SK-N-SH (cell line): ENCODE measurements around the gene EDIL3. TPM values are rescaled to one million over a fixed set of nuclear protein-coding genes. Genes with fewer than 3 reads are reported as not detected.
A peak's percentile ranks its signal among the peaks of the same experiment; 100 is the strongest.

Experiments used
- CTCF ChIA-PET: fragments of 300-600, 350-600 bp; formaldehyde crosslinking; extraction: SDS; loops from one replicate; lab custom pipeline; 2021; lab: Yijun Ruan, JAX
- POLR2A ChIA-PET: fragments of 350-600 bp; sonication (Branson Sonifier 250); formaldehyde crosslinking; extraction: SDS; loops from one replicate; lab custom pipeline; 2020; ENCODE audit warnings: antibody characterized with exemption, inconsistent platforms; lab: Yijun Ruan, JAX
- DNase-seq: peaks from one replicate; pipeline ENCODE4 v3.0.0; 2012
- H2AFZ ChIP-seq: fragments of 200-600 bp; sonication (generic); 2 replicates; pipeline ENCODE4 v1.8.1; 2016; ENCODE audit warnings: antibody characterized with exemption, mild to moderate bottlenecking, low read depth
- H3F3A ChIP-seq: fragments of 200-600 bp; sonication (generic); replicated peaks from 2 replicates; pipeline ENCODE3; 2016; ENCODE audit warnings: antibody characterized with exemption, mild to moderate bottlenecking; ENCODE audit not compliant: insufficient read depth
- H3K27ac ChIP-seq, 2 experiments: fragments of 200-500 bp in 1 of 2; fragments of 200-600 bp in 1 of 2; sonication (Bioruptor generic) in 1 of 2; sonication (generic), shearing (Covaris generic) in 1 of 2; 2 replicates each; pipeline versions ENCODE4 v1.5.1 to v1.6.1; 2014 to 2016; ENCODE audit warnings: low read depth in 2 of 2, inconsistent platforms in 1 of 2, low read length in 1 of 2, mild to moderate bottlenecking in 1 of 2, mixed read lengths in 1 of 2
- H3K27me3 ChIP-seq: fragments of 200-600 bp; sonication (generic), shearing (Covaris generic); 2 replicates; pipeline ENCODE4 v1.6.1; 2016; ENCODE audit warnings: mixed run types; ENCODE audit not compliant: insufficient read depth
- H3K36me3 ChIP-seq, 2 experiments: fragments of 200-500 bp in 1 of 2; fragments of 200-600 bp in 1 of 2; sonication (Bioruptor generic) in 1 of 2; sonication (generic) in 1 of 2; replicated peaks in 1 of 2; 2 replicates each; pipeline versions ENCODE3 to v1.5.1; 2014 to 2016; ENCODE audit warnings: low read length in 1 of 2, mild to moderate bottlenecking in 1 of 2; ENCODE audit not compliant: insufficient read depth in 2 of 2, control insufficient read depth in 1 of 2
- H3K4me1 ChIP-seq, 2 experiments: fragments of 200-500 bp in 1 of 2; fragments of 200-600 bp in 1 of 2; sonication (Bioruptor generic) in 1 of 2; sonication (generic), shearing (Covaris generic) in 1 of 2; 2 replicates each; pipeline versions ENCODE4 v1.5.1 to v1.6.1; 2014 to 2016; ENCODE audit warnings: low read depth in 1 of 2, low read length in 1 of 2, mixed run types in 1 of 2; ENCODE audit not compliant: insufficient read depth in 2 of 2, control insufficient read depth in 1 of 2
- H3K4me2 ChIP-seq: fragments of 200-600 bp; sonication (generic), shearing (Covaris generic); 2 replicates; pipeline ENCODE4 v1.6.1; 2017; ENCODE audit warnings: mixed run types
- H3K4me3 ChIP-seq, 2 experiments: fragments of 200-500 bp in 1 of 2; fragments of 200-600 bp in 1 of 2; sonication (Bioruptor generic) in 1 of 2; sonication (generic), shearing (Covaris generic) in 1 of 2; 2 replicates each; pipeline versions ENCODE4 v1.5.1 to v1.8.1; 2014 to 2016; ENCODE audit warnings: low read depth in 2 of 2, inconsistent platforms in 1 of 2, low read length in 1 of 2, mild to moderate bottlenecking in 1 of 2, mixed read lengths in 1 of 2, moderate library complexity in 1 of 2
- H3K79me2 ChIP-seq: fragments of 200-600 bp; sonication (generic); 2 replicates; pipeline ENCODE4 v1.8.1; 2017; ENCODE audit warnings: mild to moderate bottlenecking; ENCODE audit not compliant: insufficient read depth
- H3K9ac ChIP-seq: fragments of 200-600 bp; sonication (generic); 2 replicates; pipeline ENCODE4 v1.6.1; 2017; ENCODE audit warnings: mixed run types
- H3K9me2 ChIP-seq: fragments of 200-600 bp; sonication (generic); 2 replicates; pipeline ENCODE4 v1.6.1; 2017; ENCODE audit warnings: mixed run types
- H3K9me3 ChIP-seq: fragments of 200-600 bp; sonication (generic); 2 replicates; pipeline ENCODE4 v1.6.1; 2017; ENCODE audit warnings: mixed run types, mild to moderate bottlenecking, moderate library complexity
- H4K20me1 ChIP-seq: fragments of 200-600 bp; sonication (generic); 2 replicates; pipeline ENCODE4 v1.6.1; 2017; ENCODE audit warnings: mild to moderate bottlenecking, mixed run types; ENCODE audit not compliant: insufficient read depth
- CHD2 ChIP-seq: fragments of 150-350 bp; IDR thresholded peaks from 2 replicates; pipeline ENCODE4 v1.6.1; 2018; ENCODE audit warnings: low read length; ENCODE audit not compliant: partially characterized antibody
- CTCF ChIP-seq: fragments of 200-600 bp; sonication (generic); IDR thresholded peaks from 2 replicates; pipeline ENCODE4 v1.6.1; 2017; ENCODE audit warnings: antibody characterized with exemption, mild to moderate bottlenecking, moderate library complexity
- ELF1 ChIP-seq: IDR thresholded peaks from 2 replicates; pipeline ENCODE4 v1.4.0; 2012
- EP300 ChIP-seq, 2 experiments: IDR thresholded peaks; 2 replicates each; pipeline versions ENCODE4 v1.4.0 to v1.6.1; 2012; ENCODE audit warnings: borderline replicate concordance in 1 of 2, low read depth in 1 of 2, low read length in 1 of 2
- FOSL2 ChIP-seq: IDR thresholded peaks from 2 replicates; pipeline ENCODE4 v1.4.0; 2012; ENCODE audit warnings: low read depth, mild to moderate bottlenecking, moderate library complexity, borderline replicate concordance
- GATA2 ChIP-seq: sonication (generic); formaldehyde crosslinking; IDR thresholded peaks from 2 replicates; pipeline ENCODE4 v1.5.0; 2020; ENCODE audit warnings: mild to moderate bottlenecking, missing genetic modification reagents
- JUND ChIP-seq: IDR thresholded peaks from 2 replicates; pipeline ENCODE4 v1.4.0; 2012
- MEF2A ChIP-seq: IDR thresholded peaks from 2 replicates; pipeline ENCODE4 v1.4.0; 2012; ENCODE audit warnings: low read depth, borderline replicate concordance
- NFIC ChIP-seq: IDR thresholded peaks from 2 replicates; pipeline ENCODE4 v1.4.0; 2012; ENCODE audit warnings: borderline replicate concordance
- NRF1 ChIP-seq: IDR thresholded peaks from 2 replicates; pipeline ENCODE4 v1.6.1; 2012; ENCODE audit warnings: low read depth, mild to moderate bottlenecking, low read length
- RAD21 ChIP-seq: IDR thresholded peaks from 2 replicates; pipeline ENCODE4 v1.6.1; 2012; ENCODE audit warnings: mild to moderate bottlenecking, low read length
- REST ChIP-seq: IDR thresholded peaks from 2 replicates; pipeline ENCODE4 v1.6.1; 2012; ENCODE audit warnings: mild to moderate bottlenecking, low read depth, low read length, moderate library complexity
- RFX5 ChIP-seq: IDR thresholded peaks from 2 replicates; pipeline ENCODE4 v1.6.1; 2012; ENCODE audit warnings: mild to moderate bottlenecking, improper control_type of control experiment, low read length
- SIN3A ChIP-seq: IDR thresholded peaks from 2 replicates; pipeline ENCODE4 v1.6.1; 2012; ENCODE audit warnings: low read depth, mild to moderate bottlenecking, low read length, moderate library complexity, borderline replicate concordance
- SMC3 ChIP-seq: IDR thresholded peaks from 2 replicates; pipeline ENCODE4 v1.6.1; 2012; ENCODE audit warnings: low read depth, low read length, improper control_type of control experiment
- TAF1 ChIP-seq: IDR thresholded peaks from 2 replicates; pipeline ENCODE4 v1.6.1; 2012; ENCODE audit warnings: low read depth, mild to moderate bottlenecking, low read length, moderate library complexity, borderline replicate concordance
- TEAD4 ChIP-seq: IDR thresholded peaks from 2 replicates; pipeline ENCODE4 v1.4.0; 2012; ENCODE audit warnings: mild to moderate bottlenecking, borderline replicate concordance; ENCODE audit not compliant: insufficient read depth
- YY1 ChIP-seq: IDR thresholded peaks from 2 replicates; pipeline ENCODE4 v1.4.0; 2012; ENCODE audit warnings: low read depth, mild to moderate bottlenecking
- ZBTB33 ChIP-seq: IDR thresholded peaks from 2 replicates; pipeline ENCODE4 v1.4.0; 2012; ENCODE audit warnings: low read depth, borderline replicate concordance
- WGBS: methylation state at CpG from one replicate; pipeline ENCODE4 v1.1.6; 2017; ENCODE audit warnings: low lambda C conversion rate; 5-methylcytosine and 5-hydroxymethylcytosine counted together
- polyA plus RNA-seq, 3 experiments: library from polyadenylated mRNA; depleted of rRNA; stranded (reverse); fragments of >200 nt; gene quantifications; 2 replicates each; pipeline ENCODE4 v1.2.3, GENCODE V29; 2012

The EDIL3 gene
- polyA plus RNA-seq, 1 of the 3 experiments (the other 2 are of a cell fraction) = 51.5 TPM

GRCh38 chr5:84257061-84257460, 127.6 kb downstream of the EDIL3 start:
- no peak for DNase-seq
- Histone ChIP-seq H3K4me1 (peaks cover 3 to 4% of the 10 kb centered on the region in 2 experiments; a peak in 2 of 4 replicates), H2AFZ (no peak overlapping the region), H3K9me2 (no peaks in the 10 kb centered on the region), H3K36me3 (peaks cover 0 to 8% of the 10 kb centered on the region in 2 experiments), H3K79me2 (peaks cover 24% of the 10 kb centered on the region), H3K27ac (no peak overlapping the region), H3K9ac (no peak overlapping the region), H3F3A (peaks cover 5% of the 10 kb centered on the region), H3K9me3 (no peaks in the 10 kb centered on the region; the same call in 1 of the 2 replicates), H3K27me3 (no peaks in the 10 kb centered on the region), H3K4me3 (no peak overlapping the region), H3K4me2 (no peak overlapping the region), H4K20me1 (no peaks in the 10 kb centered on the region)
- no peak for TF ChIP-seq GATA2 (CRISPR knock-in tag)
- TF ChIP-seq YY1 = no peak
- no peak for TF ChIP-seq CTCF
- TF ChIP-seq JUND = no peak
- no peak for TF ChIP-seq SMC3
- no peak for TF ChIP-seq ELF1
- no peak for TF ChIP-seq NFIC
- no peak for TF ChIP-seq EP300 (IDR thresholded peaks at IDR 0.05; ENCODE audit: borderline replicate concordance in 1 of 2, low read depth in 1 of 2, low read length in 1 of 2)
- CTCF ChIA-PET = interaction anchor here (0.7 kb wide), 1 partner anchor 902 kb away, joined by 3 read pairs; no protein-coding TSS in a partner anchor
- 59% methylated on average over 2 of the region's 2 CpGs for WGBS
- POLR2A ChIA-PET = no interaction called here

- Histone ChIP-seq H2AFZ (no peak overlapping the region), H3K9me3 (no peaks in the 10 kb centered on the region; the same call in 1 of the 2 replicates), H3K4me1 (peaks cover 3% of the 10 kb centered on the region in 2 experiments; a peak in 2 of 4 replicates), H3K27me3 (no peaks in the 10 kb centered on the region), H3K9me2 (no peaks in the 10 kb centered on the region), H3K27ac (no peak overlapping the region), H3K79me2 (peaks cover 12% of the 10 kb centered on the region; the same call in 1 of the 2 replicates), H3K4me2 (no peak overlapping the region), H4K20me1 (no peaks in the 10 kb centered on the region), H3K36me3 (peaks cover 0 to 11% of the 10 kb centered on the region in 2 experiments), H3F3A (peaks cover 9% of the 10 kb centered on the region), H3K9ac (no peak overlapping the region), H3K4me3 (no peak overlapping the region)
- POLR2A ChIA-PET = no interaction called here
- CTCF ChIA-PET = interaction anchor here (0.6 to 2.4 kb wide), 13 partner anchors 9 to 537 kb away, joined by 3 to 13 read pairs (median 5); no protein-coding TSS in a partner anchor
- DNase-seq = peak; percentile 27
- TF ChIP-seq RAD21 = peak; percentile 64
- TF ChIP-seq MEF2A = no peak
- no peak for TF ChIP-seq TEAD4
- no peak for TF ChIP-seq SIN3A
- TF ChIP-seq NFIC = no peak
- TF ChIP-seq EP300 (IDR thresholded peaks at IDR 0.05; ENCODE audit: borderline replicate concordance in 1 of 2, low read depth in 1 of 2, low read length in 1 of 2) = no peak
- TF ChIP-seq NRF1 = no peak
- TF ChIP-seq REST = no peak
- TF ChIP-seq CTCF = peak; percentile 52
- no peak for TF ChIP-seq FOSL2
- no peak for TF ChIP-seq CHD2
- no peak for TF ChIP-seq TAF1
- no peak for TF ChIP-seq ZBTB33
- no peak for TF ChIP-seq RFX5
Measured at GRCh38 chr5:84255315-84255714, 129.4 kb downstream of the EDIL3 start.
